Stomach smooth muscle (tissue), 2 donors: ENCODE results near the gene E2F4.

Experiments
- H3K27ac ChIP-seq: one replicate; pipeline ENCODE4 v1.7.0; 2013; ENCODE audit warnings: mild to moderate bottlenecking, low read length, inconsistent platforms
- H3K27me3 ChIP-seq, 2 donors: one replicate each; pipeline ENCODE4 v1.7.0; 2013; ENCODE audit warnings: low read length in 2 of 2; ENCODE audit not compliant: insufficient read depth in 2 of 2, control insufficient read depth in 1 of 2
- H3K36me3 ChIP-seq, 2 donors: one replicate each; pipeline ENCODE4 v1.7.0; 2013; ENCODE audit warnings: low read length in 2 of 2; ENCODE audit not compliant: control insufficient read depth in 2 of 2, insufficient read depth in 2 of 2
- H3K4me1 ChIP-seq: one replicate; pipeline ENCODE4 v1.7.0; 2013; ENCODE audit warnings: low read length; ENCODE audit not compliant: control insufficient read depth, insufficient read depth
- H3K4me3 ChIP-seq, 2 donors: one replicate each; pipeline ENCODE4 v1.7.0; 2013; ENCODE audit warnings: low read length in 2 of 2
- H3K9ac ChIP-seq, 2 donors: one replicate each; pipeline ENCODE4 v1.7.0; 2013; ENCODE audit warnings: low read length in 2 of 2, mild to moderate bottlenecking in 1 of 2
- H3K9me3 ChIP-seq, 2 donors: one replicate each; pipeline ENCODE4 v1.7.0; 2013; ENCODE audit warnings: low read length in 2 of 2; ENCODE audit not compliant: control insufficient read depth in 2 of 2
- donor health status: healthy.
- donor health status: Pancreatic carcinoma.

E2F4 gene

DNA sequence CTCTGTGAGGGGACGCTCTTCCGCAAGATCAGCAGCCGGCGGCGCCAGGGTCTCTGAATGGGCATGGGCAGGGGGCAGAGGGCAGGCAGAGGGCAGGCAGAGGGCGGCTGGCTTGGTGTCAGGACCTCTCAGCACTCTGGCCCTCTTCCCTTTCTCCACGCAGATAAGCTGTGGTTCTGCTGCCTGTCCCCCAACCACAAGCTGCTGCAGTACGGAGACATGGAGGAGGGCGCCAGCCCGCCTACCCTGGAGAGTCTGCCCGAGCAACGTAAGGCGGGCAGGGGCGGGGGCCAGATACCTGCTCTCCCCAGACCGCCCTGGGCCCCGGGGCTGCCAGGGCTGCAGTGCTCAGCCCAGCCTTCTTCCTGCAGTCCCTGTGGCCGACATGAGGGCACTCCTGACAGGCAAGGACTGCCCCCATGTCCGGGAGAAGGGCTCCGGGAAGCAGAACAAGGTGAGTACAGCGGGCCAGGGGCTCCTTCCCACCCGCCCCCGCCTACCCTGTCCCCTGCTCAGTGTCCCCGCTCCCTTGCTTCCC, 11.1 kb downstream of the E2F4 start:
- no peak overlapping the region for H3K27ac ChIP-seq
- peaks cover 8% of the 10 kb centered on the region for H3K4me1 ChIP-seq
- H3K4me3 ChIP-seq = no peak overlapping the region
- no peaks in the 10 kb centered on the region for H3K27me3 ChIP-seq
- no peaks in the 10 kb centered on the region for H3K9me3 ChIP-seq
- no peak overlapping the region for H3K9ac ChIP-seq
- H3K36me3 ChIP-seq = peaks cover 3 to 6% of the 10 kb centered on the region in 2 donors

DNA sequence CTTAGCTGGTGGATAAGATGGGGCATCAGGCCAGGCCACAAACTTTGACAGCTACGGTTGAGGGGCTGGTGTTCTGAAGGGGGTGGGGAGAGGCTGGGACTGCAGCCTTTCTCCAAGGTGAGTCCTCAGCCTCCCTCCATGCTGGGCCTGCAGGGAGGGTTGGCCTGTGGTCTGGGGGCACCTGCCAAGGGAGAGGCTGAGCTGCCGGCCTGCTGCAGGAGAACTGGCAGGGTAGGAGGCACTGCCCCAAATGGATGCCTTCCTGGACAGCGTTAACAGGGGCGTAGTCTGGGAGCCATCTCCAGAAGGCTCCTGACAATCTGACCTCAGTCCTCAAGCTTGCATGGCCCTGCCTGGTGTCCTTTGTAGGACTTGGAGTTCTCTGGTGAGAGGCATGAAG, 12.1 kb downstream of the E2F4 start:
- no peak overlapping the region for H3K9ac ChIP-seq
- H3K27ac ChIP-seq = no peak overlapping the region
- peaks cover under 1% of the 10 kb centered on the region for H3K4me1 ChIP-seq
- H3K27me3 ChIP-seq = no peaks in the 10 kb centered on the region
- H3K4me3 ChIP-seq = no peak overlapping the region
- no peaks in the 10 kb centered on the region for H3K9me3 ChIP-seq
- H3K36me3 ChIP-seq = peaks cover 0 to 6% of the 10 kb centered on the region in 2 donors

DNA sequence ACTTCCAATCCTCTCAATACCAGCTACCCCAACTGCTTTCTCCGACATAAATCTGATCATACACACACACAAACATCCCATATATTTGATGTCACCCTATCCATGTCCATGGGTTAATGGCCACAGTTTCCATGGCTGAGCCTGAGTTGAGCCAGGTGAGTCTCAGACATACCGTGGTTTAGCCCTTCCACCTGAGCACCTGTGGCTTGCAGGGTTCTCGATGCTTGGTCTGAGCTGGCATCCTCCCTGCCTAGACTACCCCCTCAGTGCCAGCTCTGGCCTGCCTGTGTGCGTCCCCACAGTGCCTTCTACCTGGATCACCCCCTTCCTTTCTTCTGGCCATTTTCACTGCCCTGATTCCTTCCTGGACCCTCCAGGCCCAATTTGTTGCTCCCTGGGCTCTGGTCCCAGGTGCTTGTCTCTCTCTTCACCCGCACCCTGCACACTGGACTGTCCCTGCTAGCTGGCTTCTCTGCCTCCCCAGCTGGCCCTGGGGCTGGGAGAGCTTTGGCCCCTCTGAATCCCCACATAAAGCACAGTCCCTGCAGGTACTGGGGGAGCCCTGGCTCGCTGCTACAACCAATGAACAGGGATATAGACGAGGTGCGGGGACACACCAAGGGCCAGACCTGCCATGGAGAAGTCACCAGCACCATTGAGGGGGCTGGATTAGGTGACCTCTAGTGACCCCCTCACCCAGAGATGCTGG, 14.3 kb downstream of the E2F4 start:
- no peaks in the 10 kb centered on the region for H3K27me3 ChIP-seq

DNA sequence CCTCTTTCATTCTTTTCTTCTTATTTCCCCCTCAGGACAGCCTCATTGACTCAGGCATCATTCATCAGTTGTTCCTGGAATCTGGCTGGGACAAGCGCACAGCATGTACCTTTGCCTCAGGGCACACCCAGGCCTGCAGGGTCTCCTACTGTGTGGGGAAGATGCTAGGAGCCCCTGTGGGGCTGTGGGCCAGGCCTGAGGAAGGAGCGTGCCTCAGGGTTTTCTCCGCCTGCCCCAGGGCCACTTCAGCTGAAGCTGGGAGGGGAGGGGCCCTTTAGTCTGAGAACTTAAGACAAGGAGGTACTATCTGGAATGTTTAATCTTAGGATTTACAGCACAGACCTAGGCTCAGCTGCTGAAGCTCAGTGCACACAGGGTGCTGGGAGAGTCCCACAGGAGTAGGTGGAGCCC, 14.9 kb downstream of the E2F4 start:
- no peaks in the 10 kb centered on the region for H3K27me3 ChIP-seq
- no peak overlapping the region for H3K27ac ChIP-seq
- H3K9me3 ChIP-seq = no peaks in the 10 kb centered on the region
- H3K4me3 ChIP-seq = no peak overlapping the region
- H3K4me1 ChIP-seq = no peaks in the 10 kb centered on the region
- peaks cover 0 to 8% of the 10 kb centered on the region in 2 donors for H3K36me3 ChIP-seq
- no peak overlapping the region for H3K9ac ChIP-seq

More for the DNA sequence above, 14.3 kb downstream of the E2F4 start:
- H3K4me1 ChIP-seq = no peaks in the 10 kb centered on the region
- H3K27ac ChIP-seq = no peak overlapping the region
- peaks cover 0 to 6% of the 10 kb centered on the region in 2 donors for H3K36me3 ChIP-seq
- no peak overlapping the region for H3K4me3 ChIP-seq
- no peak overlapping the region for H3K9ac ChIP-seq
- H3K9me3 ChIP-seq = no peaks in the 10 kb centered on the region

DNA sequence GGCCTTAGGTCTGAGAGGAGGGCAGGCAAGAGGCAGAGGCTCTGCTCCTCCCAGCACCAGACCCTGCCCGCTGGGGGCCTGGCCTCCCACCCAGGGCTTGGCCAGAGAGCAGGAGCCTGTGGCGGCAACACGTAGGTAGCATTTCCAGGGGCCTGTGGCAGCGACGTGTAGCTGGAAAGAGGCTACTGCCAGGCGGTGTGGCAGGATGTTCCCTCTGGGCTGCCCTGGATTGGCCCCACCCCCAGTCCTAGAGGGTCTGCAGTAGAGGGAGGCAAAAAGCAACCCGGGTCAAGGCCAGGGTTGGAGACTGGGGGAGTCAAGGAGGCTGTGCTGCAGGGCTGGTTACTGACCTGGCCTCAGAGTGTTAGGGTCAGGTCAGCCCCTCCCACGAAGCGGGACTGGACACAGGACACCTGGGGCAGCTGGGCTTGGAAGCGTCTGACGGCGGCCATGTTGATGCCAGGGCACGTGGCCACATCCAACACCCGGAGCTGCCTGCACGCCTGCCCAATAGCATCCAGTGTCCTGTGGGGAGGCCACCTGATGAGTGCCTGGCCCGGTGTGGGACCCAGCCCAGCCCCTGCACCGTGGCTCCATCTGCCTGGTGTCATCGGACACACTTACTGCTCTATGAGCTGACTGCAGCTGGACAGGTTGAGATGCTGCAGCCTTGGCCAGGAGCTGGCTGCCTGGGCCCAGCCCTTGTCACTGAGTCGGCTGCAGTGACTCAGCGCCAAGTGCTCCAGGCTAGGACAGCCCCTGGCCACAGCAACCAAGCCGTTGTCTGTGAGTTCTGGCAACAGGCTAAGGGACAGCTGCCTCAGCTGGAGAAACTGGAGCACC, 15.5 kb downstream of the E2F4 start:
- Histone ChIP-seq H3K36me3 (peaks cover 0 to 8% of the 10 kb centered on the region in 2 donors), H3K4me1 (no peaks in the 10 kb centered on the region), H3K9me3 (no peaks in the 10 kb centered on the region), H3K27me3 (no peaks in the 10 kb centered on the region), H3K4me3 (no peak overlapping the region), H3K9ac (no peak overlapping the region), H3K27ac (no peak overlapping the region)

DNA sequence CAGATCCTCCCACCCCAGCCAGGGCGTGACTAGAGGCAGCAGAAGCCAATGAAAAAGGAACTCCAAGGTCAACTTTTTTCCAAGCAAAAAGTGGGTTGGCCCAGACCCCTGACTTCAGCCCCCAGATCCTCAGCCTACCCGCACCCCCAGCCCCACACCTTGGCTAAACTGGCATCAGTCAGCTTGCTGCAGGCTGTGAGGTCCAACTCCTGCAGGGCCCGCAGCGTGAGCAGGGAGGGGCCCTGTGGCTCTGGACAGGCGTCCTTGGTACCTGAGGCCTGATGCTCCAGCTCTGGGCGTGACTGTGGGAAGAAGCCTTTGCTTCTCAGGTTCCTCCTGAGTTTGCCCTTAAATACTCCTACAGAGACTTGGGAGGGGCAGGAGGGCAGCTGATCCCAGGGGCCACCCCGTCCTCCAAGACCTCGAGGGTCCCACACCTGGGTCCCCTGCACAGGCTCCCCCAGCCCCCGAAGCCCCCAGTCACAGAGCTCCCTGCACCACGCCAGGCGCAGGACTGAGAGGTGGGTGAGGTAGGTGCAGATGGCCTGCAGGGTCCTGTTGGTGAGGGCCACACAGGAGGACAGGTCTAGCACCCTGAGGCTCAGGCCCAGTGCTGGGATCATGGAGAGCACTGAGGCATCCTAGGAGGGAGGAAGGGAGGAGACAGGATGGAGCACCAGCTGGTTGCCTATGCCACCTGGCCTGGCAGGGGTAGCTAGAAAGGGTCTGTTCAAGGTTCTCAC, 16.4 kb downstream of the E2F4 start:
- Histone ChIP-seq H3K4me3 (no peak overlapping the region), H3K27ac (no peak overlapping the region), H3K4me1 (no peaks in the 10 kb centered on the region), H3K9me3 (no peaks in the 10 kb centered on the region), H3K36me3 (peaks cover 0 to 6% of the 10 kb centered on the region in 2 donors), H3K27me3 (no peaks in the 10 kb centered on the region), H3K9ac (no peak overlapping the region)

DNA sequence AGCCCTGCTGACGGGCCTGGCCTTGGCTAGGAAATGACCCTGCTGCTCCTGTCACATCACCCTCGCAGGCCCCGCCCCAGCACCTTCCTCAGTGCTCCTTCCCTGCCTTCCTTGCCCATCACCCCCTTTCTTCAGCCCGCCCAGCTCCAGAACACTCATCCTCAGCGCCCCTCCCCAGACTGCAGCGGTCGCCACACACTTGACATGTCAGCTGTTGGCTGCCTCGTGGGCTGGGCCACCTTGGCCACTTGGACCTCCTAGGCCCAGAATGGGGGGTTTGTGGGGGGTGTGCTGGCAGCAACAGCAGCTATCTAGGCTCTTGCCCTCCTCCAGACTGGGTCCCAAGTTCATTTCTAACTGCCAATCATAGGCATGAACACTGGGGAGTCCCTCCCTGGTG, 17.6 kb downstream of the E2F4 start:
- Histone ChIP-seq H3K9me3 (no peaks in the 10 kb centered on the region), H3K36me3 (peaks cover 0 to 6% of the 10 kb centered on the region in 2 donors), H3K27ac (no peak overlapping the region), H3K9ac (no peak overlapping the region), H3K4me3 (no peak overlapping the region), H3K27me3 (no peaks in the 10 kb centered on the region), H3K4me1 (no peaks in the 10 kb centered on the region)

DNA sequence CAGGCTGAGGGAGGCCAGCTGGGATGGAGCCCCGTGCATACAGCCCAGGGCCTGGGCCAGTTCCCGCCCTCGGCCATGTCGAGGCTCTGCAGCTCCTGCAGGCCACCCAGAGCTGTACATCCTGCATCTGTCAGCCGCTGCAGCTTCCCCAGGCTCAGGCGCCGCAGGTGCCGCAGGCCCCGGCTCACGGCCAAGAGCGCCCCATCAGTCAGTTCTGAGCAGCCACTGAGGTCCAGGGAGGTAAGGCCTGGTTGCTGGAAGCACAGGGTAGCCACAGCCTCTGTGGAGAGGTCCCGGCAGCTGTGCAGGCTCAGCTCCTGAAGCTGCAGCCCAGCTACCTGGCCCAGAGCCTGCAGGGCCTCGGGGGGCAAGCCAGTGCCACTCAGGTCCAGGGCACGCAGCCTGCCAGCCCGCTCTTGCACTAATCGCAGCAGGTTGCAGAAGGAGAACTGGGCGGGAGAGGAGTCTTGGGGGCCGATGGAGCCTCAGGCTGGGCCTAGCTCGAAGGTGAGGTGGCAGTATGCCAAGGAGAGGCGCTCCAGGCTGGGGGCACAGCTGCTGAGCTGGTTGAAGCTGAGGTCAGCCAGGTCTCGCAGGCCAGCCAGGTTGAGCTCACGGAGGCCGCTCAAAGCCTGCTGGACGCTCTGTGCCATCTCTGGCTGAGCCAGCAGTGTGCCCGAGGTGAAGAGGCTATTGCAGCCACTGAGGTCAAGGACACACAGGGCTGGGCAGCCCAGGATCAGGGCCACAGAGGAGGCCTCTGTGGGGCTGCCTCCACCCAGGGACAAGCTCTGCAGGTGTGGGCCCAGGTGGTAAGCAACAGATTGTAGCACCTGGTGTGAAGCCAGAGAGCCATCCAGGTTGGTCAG, 18.3 kb downstream of the E2F4 start:
- Histone ChIP-seq H3K9me3 (no peaks in the 10 kb centered on the region), H3K36me3 (peaks cover 0 to 7% of the 10 kb centered on the region in 2 donors), H3K27ac (no peak overlapping the region), H3K4me3 (no peak overlapping the region), H3K27me3 (no peaks in the 10 kb centered on the region), H3K4me1 (no peaks in the 10 kb centered on the region), H3K9ac (no peak overlapping the region)

DNA sequence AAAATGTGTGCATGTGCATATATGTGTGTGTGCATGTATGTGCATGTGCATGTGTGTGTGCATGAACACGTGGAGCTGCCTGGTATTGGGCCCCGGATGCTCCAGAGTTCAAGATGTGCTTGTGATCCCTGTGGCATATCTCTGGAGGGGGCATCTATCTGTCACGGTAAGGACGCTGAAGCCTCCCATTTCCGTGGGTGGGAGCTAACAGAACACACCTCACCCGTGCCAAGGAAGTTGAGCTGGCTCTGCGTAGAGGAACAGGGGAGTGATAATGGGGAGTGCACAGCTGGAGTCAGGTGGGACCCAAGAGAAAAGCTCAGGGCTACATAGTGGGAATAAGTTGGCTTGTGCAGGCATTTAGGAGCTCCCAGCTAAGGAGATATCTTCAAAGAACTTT, 19.7 kb downstream of the E2F4 start:
- Histone ChIP-seq H3K27ac (no peak overlapping the region), H3K9me3 (no peaks in the 10 kb centered on the region), H3K4me3 (no peak overlapping the region), H3K9ac (no peak overlapping the region), H3K27me3 (no peaks in the 10 kb centered on the region), H3K4me1 (peaks cover 2% of the 10 kb centered on the region), H3K36me3 (peaks cover 0 to 4% of the 10 kb centered on the region in 2 donors)

DNA sequence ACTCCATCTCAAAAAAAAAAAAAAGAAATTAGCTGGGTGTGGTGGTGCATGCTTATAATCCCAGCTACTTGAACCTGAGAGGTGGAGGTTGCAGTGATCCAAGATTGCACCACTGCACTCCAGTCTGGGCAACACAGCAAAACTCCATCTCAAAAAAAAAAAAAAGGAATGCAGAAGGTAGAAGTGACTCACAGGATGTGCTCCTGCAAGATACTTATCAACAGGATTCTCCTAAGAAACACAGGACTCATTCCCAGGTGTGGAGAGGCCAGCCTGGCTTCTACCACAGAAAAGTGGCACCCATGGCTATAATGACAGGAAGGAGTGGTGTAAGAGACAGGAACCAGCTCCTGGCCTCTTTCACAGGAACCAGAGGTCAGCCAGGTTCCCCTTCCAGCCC, 20.8 kb downstream of the E2F4 start:
- no peak overlapping the region for H3K4me3 ChIP-seq
- no peaks in the 10 kb centered on the region for H3K27me3 ChIP-seq
- no peaks in the 10 kb centered on the region for H3K9me3 ChIP-seq
- peaks cover 0 to 6% of the 10 kb centered on the region in 2 donors for H3K36me3 ChIP-seq
- peaks cover 2% of the 10 kb centered on the region for H3K4me1 ChIP-seq
- H3K27ac ChIP-seq = no peak overlapping the region
- no peak overlapping the region for H3K9ac ChIP-seq
